MG63 (cell line): Measurements from ENCODE around the gene AMY1A. TPM values are rescaled to one million over a fixed set of nuclear protein-coding genes. Genes with fewer than 3 reads are reported as not detected.
"Not testable (repeated sequence)": the region's sequence is repeated elsewhere in the genome, so short reads cannot be mapped to it uniquely, and the experiment has no call there.

Experiments used
- DNase-seq: peaks from one replicate; pipeline ENCODE4 v3.0.0-alpha.2; 2020
- H3K27me3 ChIP-seq: fragments of 250-450 bp; sonication (Bioruptor Pico); 2 replicates; pipeline ENCODE4 v1.5.1; 2020; ENCODE audit warnings: mild to moderate bottlenecking, moderate library complexity
- H3K36me3 ChIP-seq: fragments of 250-450 bp; sonication (Bioruptor Pico); 2 replicates; pipeline ENCODE4 v1.5.1; 2020; ENCODE audit warnings: mild to moderate bottlenecking, moderate library complexity
- H3K4me3 ChIP-seq: fragments of 250-450 bp; sonication (Bioruptor Pico); 2 replicates; pipeline ENCODE4 v1.5.1; 2020; ENCODE audit warnings: mild to moderate bottlenecking, moderate library complexity
- H3K9me3 ChIP-seq: fragments of 250-450 bp; sonication (Bioruptor Pico); 2 replicates; pipeline ENCODE4 v1.5.1; 2020; ENCODE audit warnings: mild to moderate bottlenecking, moderate library complexity
- total RNA-seq: library from RNA; depleted of rRNA; stranded (reverse); fragments of >200 nt; shearing (Covaris generic); gene quantifications from 2 replicates; pipeline ENCODE4 v1.2.3, GENCODE V29; 2014; ENCODE audit warnings: low replicate concordance; rRNA removed

The AMY1A gene
- total RNA-seq = not detected in 2 replicates

DNA sequence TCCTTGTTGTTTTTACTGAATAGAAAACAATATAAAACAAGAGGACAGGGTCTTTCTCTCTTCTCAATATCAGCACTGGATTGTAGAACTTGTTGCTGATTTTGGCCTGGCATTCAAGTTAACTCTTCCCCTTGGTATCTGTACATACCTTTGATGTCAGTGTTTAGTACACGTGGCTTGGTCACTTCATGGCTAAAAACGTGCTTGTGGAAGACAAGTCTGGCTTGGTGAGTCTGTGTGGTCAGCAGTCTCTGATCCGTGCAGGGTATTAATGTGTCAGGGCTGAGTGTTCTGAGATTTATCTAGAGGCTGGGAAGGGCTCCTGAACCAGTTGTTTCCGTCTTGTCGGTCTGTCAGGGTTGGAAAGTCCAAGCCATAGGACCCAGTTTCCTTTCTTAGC is at the start of gene AMY1A:
TSS of gene AMY1A (plus strand) at position 301 of the 400 bp plus-strand sequence. CDS start 571 bp downstream, outside the sequence.
- not testable (repeated sequence) for H3K9me3 ChIP-seq, DNase-seq, H3K27me3 ChIP-seq, H3K4me3 ChIP-seq, H3K36me3 ChIP-seq

DNA sequence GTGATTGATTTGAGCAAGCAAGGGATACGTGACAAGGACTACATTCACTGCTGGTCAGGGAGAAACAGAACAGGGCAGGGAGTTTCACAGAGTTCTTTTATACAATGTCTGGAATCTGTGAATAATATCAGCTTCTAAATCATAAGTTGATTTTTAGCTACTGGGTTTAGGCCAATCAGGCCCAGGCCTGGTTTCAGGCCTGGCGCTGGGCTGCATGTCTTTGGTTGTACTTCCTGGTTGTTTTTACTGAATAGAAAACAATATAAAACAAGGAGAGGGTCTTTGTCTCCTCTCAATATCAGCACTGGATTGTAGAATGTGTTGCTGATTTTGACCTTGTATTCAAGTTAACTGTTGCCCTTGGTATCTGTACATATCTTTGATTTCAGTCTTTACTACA is 39.2 kb upstream of the AMY1A start:
- Histone ChIP-seq H3K4me3 (no peak overlapping the region), H3K9me3 (no peaks in the 10 kb centered on the region), H3K27me3 (no peaks in the 10 kb centered on the region), H3K36me3 (no peaks in the 10 kb centered on the region)
- DNase-seq = no peak

DNA sequence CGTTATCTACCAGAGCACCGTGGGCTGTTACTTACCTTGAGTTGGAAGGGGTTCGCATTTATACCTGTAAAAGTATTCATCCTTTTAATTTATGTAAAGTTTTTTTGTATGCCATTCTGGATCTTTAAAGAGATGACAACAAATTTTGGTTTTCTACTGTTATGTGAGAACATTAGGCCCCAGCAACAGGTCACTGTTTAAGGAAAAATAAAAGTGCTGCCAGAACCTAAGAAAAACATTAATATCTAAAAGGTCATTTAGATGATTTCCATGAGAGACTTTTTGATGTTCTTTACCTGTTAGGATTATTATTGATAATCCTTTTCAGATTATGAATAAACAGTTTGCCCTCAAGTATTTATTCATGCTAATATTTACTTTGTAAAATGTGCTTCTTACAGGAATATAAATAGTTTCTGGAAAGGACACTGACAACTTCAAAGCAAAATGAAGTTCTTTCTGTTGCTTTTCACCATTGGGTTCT is 38.5 kb upstream of the AMY1A start, which contains the start of gene AMY2A:
TSS of gene AMY2A (plus strand) at position 434 of the 484 bp plus-strand sequence. CDS start at position 448, 14 bp downstream.
- not testable (repeated sequence) for H3K9me3 ChIP-seq, H3K4me3 ChIP-seq, DNase-seq, H3K27me3 ChIP-seq, H3K36me3 ChIP-seq

DNA sequence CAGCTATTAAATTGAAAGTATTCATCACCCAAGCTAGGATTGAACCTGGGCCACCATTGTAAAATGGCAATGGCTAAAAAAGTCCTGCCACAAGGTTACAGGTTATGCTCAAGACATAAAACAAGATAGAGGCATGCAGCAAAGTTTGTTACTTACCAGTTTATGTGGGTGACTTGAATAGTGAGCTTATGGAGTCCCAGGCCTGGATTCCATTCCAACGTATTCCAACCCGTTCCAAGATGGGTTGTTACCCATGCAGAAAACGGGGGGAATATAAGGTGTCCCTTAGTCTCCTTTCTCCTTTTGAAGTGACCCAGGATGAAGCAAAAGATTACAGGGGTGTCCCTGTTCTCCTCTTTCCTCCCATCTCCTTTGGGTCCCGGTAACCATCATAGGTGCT is 28.1 kb upstream of the AMY1A start:
- DNase-seq, H3K4me3 ChIP-seq, H3K9me3 ChIP-seq, H3K27me3 ChIP-seq, H3K36me3 ChIP-seq: not testable (repeated sequence)

DNA sequence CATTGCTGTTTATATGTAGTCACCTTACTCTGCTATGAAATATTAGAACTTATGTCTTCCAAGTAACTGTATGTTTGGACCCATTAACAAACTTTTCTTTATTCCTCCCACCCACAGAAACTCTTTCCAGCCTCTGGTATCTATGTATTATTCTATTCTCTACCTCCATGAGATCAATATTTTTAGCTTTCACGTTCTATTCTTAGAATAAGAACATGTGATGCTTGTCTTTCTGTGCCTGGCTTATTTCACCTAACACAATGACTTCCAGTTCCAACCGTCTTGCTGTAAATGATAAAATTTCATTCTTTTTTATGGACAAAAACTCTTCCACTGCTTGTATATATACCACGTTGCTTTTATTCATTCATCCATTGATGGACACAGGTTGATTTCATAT is 14.4 kb upstream of the AMY1A start:
- not testable (repeated sequence) for H3K36me3 ChIP-seq, DNase-seq, H3K4me3 ChIP-seq, H3K9me3 ChIP-seq, H3K27me3 ChIP-seq

- not testable (repeated sequence) for H3K36me3 ChIP-seq, H3K27me3 ChIP-seq, DNase-seq, H3K9me3 ChIP-seq, H3K4me3 ChIP-seq
These were observed 11.7 kb upstream of the AMY1A start for GRCh38 chr1:103643908-103644307.

- H3K27me3 ChIP-seq, H3K4me3 ChIP-seq, H3K9me3 ChIP-seq, DNase-seq, H3K36me3 ChIP-seq: not testable (repeated sequence)
These were observed 5.3 kb upstream of the AMY1A start for GRCh38 chr1:103650305-103650704.

- not testable (repeated sequence) for H3K27me3 ChIP-seq, H3K4me3 ChIP-seq, H3K36me3 ChIP-seq, DNase-seq, H3K9me3 ChIP-seq
These were observed 4.7 kb upstream of the AMY1A start for GRCh38 chr1:103650889-103651288.

- H3K27me3 ChIP-seq, H3K36me3 ChIP-seq, DNase-seq, H3K9me3 ChIP-seq, H3K4me3 ChIP-seq: not testable (repeated sequence)
These were observed 1.4 kb upstream of the AMY1A start for GRCh38 chr1:103654133-103654532.

DNA sequence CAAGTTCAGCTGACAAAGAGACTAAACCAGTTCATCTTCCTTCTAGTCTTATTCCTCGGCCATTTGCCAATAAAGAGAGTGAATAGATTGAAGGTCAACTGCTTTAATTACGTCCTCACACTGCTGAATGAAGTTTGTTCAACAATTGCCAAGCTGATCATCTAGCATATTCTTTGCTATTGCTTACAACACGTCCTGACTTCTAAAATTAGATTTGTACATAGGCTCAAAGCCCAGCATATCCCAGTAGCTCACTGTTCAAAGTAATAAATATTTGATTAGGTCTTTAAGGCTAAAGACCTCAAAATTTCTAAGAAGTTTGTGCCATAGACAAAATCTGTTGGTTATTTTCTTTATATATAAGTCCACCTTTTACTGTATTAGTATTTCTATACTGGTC is 20.8 kb downstream of the AMY1A start:
- DNase-seq, H3K36me3 ChIP-seq: not testable (repeated sequence)

DNA sequence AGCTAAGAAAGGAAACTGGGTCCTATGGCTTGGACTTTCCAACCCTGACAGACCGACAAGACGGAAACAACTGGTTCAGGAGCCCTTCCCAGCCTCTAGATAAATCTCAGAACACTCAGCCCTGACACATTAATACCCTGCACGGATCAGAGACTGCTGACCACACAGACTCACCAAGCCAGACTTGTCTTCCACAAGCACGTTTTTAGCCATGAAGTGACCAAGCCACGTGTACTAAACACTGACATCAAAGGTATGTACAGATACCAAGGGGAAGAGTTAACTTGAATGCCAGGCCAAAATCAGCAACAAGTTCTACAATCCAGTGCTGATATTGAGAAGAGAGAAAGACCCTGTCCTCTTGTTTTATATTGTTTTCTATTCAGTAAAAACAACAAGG is 40.5 kb downstream of the AMY1A start, which contains the start of gene AMY1B:
TSS of gene AMY1B (minus strand) at position 101 of the 400 bp plus-strand sequence. CDS start 571 bp downstream, outside the sequence.
- H3K36me3 ChIP-seq, H3K9me3 ChIP-seq, H3K27me3 ChIP-seq, DNase-seq, H3K4me3 ChIP-seq: not testable (repeated sequence)

More for the DNA sequence above, 20.8 kb downstream of the AMY1A start:
- H3K27me3 ChIP-seq, H3K4me3 ChIP-seq, H3K9me3 ChIP-seq: not testable (repeated sequence)

- DNase-seq, H3K4me3 ChIP-seq, H3K27me3 ChIP-seq, H3K9me3 ChIP-seq, H3K36me3 ChIP-seq: not testable (repeated sequence)
These were observed 41.9 kb downstream of the AMY1A start for GRCh38 chr1:103697430-103697829.

DNA sequence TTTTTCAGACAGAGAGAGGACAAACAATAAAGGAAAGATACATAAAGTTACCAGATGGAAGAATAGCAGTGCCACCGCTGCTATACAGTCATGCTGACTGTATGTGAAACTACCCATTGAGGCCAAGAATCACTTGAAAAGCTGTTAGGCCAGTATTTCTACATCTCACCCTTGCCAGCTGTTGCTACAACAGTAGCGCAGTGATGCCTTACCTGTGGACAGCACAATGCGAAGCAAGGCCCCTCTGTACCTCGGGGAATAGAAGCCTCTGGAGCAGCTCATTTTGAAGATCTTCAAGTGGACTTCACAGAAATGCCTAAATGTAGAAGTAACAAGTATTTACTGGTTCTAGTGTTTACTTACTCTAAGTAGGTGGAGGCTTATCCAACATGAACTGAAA is 45.1 kb downstream of the AMY1A start:
- not testable (repeated sequence) for H3K9me3 ChIP-seq, H3K4me3 ChIP-seq, H3K36me3 ChIP-seq, H3K27me3 ChIP-seq, DNase-seq

GRCh38 chr1:103701256-103701655 is 45.7 kb downstream of the AMY1A start:
- not testable (repeated sequence) for DNase-seq, H3K27me3 ChIP-seq, H3K36me3 ChIP-seq, H3K4me3 ChIP-seq, H3K9me3 ChIP-seq

DNA sequence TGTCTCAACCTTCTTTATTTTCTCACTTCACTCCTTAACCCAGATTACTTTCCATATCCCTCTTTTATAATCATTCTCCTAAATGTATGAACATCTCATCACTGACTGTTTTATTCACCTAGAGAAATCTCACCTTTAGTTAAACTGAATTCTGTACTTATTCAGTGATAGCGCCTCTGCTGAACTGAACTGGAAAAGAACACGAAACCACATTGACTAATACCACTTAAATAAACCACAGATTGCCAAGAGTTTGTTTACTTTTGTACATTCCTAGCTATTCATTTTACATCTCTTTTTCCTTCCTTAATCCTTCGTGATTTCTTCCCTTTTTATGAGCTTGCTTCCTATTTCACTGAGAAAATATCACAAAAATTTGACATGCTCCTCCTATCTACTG is 52.1 kb downstream of the AMY1A start:
- H3K36me3 ChIP-seq, H3K9me3 ChIP-seq, H3K27me3 ChIP-seq, H3K4me3 ChIP-seq, DNase-seq: not testable (repeated sequence)

- not testable (repeated sequence) for H3K27me3 ChIP-seq, H3K4me3 ChIP-seq, H3K36me3 ChIP-seq, DNase-seq, H3K9me3 ChIP-seq
These were observed 54.8 kb downstream of the AMY1A start for GRCh38 chr1:103710381-103710780.
